GM18858 (cell line): Measurements from ENCODE around the gene CDX1.

Experiments
- ATAC-seq: cut with Tn5 transposase; IDR thresholded peaks from one replicate; pipeline ENCODE4 v1.9.1; 2021; ENCODE audit not compliant: unreplicated experiment

Gene CDX1

DNA sequence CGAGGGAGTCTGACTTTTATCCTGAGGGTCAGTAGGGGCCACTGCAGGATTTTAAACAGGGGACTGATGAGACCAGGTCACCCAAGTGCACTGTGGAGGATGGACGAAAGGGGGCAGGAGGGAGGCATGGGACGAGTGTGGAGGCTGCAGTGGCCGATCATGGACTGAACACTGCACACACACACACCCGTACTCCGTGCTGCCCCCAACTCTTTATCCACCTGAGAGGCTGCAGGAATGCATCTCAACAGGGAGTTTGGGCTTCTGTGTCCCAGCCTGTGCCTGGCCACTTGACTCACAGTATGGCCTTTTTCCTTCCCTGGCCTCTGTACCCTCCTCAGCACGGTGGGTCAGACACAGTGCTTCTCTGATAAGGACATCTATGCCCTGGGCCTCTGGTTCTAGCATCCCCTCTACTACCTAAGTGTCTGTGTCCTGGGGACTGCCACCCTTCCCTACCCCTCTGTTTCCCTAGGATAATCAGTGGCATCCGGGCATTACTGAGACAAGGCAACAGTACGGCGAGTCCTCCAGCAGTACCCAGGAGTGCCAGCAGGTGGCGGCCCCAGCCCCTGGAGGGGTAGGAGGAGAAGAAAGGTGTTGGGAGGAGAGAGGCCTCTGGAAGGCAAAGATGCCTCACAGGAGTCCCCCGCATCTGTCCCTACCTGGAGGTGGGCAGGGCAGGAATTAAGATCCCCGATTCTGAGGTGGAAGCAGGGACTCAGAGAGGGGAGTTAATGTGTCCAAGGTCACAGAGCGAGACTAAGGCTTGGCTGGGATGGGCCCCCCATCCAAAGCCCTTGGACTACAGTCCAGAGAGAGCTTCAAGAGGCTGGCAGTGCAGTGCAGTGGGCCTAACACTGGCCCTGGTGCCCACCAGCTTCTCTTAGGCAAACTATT, 5.1 kb upstream of the CDX1 start:
- peak; percentile 81 for ATAC-seq

DNA sequence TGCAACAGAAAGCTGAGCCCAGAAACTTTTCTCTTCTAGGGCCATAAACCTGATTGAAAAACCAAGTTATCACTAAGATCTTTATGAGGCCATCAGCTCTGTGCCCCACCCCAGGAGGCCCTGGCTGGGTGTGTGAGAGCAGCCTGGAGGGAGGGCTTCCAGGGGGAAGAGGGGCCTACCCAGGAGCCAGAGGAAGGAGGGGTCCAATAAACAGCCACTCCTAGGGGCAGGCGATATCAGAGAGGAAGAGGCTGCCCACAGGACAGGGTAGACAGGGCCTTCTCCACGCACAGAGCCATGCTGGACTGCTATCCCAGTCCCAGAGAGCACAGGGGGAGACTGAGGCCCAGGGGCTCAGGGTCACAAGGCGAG, 4.5 kb upstream of the CDX1 start:
- no peak for ATAC-seq

DNA sequence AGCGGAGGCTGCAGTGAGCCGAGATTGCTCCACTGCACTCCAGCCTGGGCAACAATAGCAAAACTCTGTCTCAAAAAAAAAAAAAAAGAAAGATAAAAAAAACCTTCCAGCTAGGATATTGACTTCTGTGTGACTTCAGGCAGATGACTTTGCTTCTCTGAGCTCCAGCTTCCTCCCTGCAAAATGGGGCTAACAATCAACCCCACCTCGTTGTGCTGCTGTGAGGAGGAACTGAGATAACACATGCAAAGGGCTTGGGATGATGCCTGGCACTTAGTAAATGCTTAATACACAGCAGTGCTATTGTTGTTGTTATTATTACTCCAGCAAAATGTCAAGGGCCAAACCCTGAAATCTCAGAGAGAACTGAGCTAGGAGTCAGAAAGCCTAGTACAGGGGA, 3.5 kb upstream of the CDX1 start:
- ATAC-seq = no peak

DNA sequence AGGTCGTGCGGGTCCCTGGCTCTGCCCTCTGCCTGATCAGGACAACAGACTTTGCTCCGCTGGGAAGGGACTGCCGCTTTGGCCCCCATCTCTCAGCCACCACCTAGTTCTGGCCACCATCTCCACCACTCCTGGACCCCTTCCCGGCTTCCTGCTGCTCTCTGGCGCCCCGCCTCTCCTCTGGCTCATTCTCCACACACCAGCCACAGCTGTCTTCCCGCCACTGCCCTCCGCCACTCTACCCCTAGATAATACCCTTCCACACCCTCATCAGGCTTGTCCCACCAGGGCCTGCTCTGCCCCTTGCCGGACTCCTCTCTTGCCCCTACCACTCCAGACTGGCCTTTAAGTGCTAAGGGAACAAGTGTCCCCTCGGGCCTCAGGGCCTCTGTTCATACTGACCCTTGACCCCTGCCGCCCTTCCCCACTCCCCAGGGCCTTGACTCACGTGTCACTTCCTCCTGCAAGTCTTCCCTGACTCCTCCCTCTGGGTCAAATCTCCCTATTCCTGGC, 3.0 kb upstream of the CDX1 start:
- no peak for ATAC-seq

DNA sequence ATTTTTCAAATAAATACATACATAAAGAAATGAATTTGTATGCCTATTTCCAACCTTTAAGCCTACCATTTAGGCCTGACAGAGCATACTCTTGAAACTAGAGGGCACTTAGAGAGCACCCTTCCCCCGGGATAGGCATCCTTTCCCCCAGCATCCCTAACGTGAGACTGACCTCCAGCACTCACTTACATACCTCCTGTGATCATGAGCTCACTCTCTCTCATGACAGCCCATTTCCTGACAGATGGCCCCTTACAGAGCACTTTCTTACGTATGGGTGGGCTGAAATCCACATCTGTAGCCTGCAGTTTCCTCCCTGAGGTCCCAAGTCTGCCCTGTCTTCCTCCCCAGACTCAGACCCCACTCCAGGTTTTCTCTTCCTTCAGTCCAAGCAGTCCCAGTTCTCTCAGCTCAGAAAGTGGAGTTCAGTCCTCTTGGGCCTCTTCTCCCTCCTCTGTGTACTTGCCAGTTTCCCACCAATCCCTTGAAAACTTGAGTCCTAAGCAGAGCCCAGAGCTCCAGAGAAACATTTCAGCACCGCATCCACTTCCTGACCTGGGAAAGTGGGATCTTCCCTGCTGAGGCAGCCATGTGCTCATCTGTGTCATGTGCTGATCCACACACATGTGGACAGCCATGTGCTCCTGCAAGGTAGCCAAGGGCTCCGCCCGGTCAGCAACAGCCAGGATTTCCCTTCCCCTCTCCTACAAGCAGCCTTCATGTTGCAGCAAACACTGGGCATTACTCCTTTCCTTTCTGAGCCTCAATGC, 2.2 kb upstream of the CDX1 start:
- no peak for ATAC-seq

DNA sequence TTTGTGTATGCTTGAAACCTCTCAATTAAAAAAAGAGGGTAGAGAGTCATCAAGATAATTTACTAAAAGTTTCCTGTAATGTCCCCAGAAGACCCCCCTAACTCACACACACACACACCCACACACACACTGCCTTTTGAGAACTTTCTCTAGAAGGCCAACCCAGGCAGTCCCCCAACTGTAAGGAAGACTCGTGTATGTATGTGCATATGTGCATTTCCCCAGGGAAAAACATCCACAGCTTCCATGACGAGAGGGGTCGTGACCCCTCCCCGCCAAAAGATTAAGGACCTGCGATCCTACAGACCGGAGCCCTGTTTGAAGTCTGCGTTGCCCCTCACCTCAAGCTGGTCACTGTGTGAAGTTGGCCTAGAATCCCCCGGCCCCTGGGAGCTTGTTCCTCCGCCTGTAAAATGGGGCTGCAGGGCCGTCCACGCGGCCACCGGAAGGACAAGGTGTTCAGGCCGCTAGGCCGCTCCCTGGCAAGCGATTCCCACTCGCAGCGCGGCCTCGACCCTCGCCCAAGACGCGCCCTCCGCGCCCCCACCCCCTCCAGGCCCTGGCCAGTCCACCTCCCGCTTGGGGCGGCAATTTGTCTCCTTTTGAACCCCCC, 435 bp upstream of the CDX1 start:
- no peak for ATAC-seq

DNA sequence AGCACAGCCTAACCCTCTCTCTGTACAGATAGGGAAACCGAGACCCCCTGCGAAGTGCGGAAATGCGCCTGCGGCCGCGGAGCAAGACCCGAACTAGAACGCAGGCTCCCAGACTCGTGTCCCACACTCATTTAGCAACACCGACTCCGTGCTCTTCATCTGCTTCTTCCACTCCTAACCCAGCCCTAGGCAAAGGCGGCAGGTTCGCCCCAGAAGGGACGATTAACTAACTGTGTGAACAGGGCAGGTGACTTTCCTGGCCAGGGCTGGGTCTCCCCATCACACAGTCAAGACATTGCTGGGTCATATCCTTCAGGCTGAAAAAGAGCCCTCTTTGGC, 903 bp downstream of the CDX1 start:
- no peak for ATAC-seq

DNA sequence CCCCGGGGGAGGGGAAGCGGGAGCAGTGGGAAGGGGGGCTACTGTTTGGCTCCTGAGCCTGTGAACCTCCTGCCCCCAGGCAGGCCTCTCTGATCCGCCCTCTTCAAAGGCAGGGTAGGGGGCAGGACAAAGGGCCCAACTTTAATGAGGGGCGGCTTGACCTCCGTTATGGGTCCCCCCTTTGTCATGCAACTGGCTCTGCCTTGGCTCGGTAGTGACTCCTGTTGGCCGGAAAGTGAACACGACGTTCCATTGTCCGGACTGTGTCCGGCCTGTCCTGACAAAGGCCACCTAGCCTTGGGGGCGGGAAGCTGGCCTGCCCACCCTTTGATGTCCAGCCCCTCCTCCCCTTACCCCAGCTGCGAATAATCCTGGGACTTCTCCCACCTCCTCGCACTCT, 1.3 kb downstream of the CDX1 start:
- no peak for ATAC-seq

DNA sequence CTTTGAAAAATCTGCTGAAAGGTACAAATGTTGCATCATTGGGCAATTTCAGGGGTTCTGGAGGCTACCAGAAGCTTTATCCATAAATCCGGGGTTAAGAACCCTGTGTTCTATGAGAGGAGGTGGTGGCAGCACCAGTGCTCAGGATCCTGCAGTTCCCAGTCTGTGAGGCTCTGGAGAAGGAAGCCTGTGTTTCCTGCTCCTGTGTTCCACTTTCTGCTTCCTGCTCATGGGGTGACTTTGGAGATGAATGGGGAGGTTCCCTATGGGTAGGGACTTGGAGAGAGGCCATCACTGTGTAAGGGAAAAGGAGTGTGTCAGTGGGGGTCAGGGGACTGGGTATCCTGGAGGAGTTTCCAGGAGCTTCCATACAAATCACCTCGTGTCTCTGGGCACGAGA, 2.3 kb downstream of the CDX1 start:
- ATAC-seq = no peak

DNA sequence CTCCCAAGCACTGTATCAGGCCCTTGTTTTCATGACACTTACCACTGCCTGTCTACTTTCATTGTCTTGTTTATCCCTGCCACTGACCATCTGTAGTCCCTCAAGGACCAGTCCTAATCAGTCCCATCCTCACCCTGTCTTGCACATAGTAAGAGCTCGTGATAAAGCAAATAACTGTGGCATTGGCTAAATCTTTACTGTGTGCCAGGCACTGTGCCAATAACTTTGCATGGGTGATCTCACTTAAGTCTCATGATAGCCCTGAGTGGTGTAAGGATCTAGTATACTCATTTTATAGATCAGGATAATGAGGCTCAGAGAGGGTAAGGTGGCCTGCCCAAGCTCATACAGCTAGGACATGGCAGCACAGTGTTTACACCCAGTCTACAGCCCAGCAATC, 5.6 kb downstream of the CDX1 start:
- ATAC-seq = no peak

DNA sequence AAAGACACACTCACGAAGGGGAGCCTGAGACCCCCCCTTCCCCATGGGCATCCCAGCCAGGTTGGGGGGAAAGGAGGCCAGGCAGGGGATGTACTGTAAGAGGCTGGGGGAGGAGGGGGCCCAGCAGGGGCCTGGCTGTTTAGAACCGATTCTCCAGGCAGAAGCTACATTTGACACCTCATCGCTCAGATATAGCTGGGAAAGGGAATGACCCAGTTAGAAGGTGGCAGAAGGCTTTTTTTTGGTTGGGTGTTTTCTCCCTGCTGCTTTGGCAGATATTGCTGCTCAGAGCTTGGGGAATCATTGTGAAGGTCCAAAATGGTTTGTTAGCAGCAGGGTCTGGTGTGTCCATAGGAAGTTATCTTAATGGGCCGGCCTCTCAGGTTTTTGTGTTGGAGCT, 6.0 kb downstream of the CDX1 start:
- ATAC-seq = no peak

DNA sequence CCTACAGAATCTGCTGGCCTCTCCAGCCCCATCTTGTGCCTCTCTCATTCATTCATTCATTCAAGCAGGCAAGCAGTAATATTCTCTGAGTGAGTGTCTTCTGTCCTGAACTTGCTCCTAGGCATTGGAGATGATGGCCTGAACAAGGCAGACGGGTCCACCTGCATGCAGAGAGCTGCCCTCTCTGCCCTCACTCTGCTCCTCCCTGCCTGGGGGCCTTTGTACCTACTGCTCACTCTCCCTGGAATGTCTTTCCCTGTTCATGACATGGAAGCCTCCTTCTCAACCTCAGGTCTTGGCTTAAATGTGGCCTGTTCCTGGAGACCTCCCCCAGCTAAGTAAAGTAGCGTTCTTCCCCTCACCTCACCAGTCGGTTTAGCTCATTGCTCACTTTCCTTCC, 6.6 kb downstream of the CDX1 start:
- ATAC-seq = no peak

DNA sequence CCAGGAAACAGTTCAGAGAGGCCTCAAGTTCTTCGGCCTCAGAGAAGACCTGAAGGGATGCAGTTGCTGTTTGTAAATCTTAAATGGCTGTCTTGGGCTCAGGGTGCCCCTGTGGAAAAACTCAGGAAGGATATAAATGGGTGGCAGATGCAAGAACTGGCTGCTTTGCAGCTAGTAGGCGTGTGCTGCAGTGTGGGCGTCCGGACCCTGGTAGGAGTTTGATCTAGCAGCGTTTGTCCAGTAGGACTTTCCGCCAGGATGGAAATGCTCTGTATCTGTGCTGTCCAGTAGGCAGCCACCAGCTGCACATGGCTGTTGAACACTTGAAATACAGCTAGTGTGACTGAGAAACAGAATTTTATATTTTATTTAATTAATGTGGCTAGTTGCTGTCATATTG, 7.7 kb downstream of the CDX1 start:
- no peak for ATAC-seq

DNA sequence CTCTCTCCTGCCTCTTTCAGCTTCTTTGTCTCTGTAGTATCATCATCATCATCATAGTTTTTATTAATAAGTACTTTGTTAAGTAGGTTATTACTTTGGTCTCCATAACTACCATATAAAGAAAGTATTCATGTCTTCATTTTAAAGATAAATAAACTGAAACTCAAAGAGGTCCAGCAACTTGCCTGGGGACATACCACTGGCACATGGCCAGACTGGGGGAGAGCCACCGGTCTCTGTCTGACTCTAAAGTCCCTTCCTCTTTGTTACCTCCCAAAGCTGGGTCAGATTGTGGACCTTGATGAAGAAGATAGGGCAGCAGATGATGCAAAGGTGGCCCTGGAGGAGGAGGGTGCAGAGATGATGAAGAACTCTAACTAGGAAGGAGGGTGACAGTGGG, 8.5 kb downstream of the CDX1 start:
- no peak for ATAC-seq

DNA sequence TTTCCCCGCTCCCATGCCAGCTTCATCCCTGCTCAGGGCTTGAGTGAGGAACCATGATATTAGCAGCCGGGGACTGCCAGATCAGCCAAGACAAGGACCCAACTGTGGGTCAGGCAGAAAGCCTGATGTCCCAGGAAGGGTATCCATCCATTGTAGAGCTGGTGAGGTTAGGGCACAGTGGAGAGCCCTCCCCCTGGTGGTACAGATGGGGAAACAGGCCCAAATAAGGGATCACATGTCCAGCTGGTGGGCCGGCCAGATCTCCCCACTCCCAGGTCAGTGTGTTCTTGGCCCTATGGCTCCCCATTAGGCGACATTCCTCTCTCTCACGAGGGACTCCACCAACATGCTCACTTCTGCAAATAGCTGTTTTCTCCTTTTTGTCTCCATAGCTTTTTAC, 9.0 kb downstream of the CDX1 start:
- no peak for ATAC-seq

DNA sequence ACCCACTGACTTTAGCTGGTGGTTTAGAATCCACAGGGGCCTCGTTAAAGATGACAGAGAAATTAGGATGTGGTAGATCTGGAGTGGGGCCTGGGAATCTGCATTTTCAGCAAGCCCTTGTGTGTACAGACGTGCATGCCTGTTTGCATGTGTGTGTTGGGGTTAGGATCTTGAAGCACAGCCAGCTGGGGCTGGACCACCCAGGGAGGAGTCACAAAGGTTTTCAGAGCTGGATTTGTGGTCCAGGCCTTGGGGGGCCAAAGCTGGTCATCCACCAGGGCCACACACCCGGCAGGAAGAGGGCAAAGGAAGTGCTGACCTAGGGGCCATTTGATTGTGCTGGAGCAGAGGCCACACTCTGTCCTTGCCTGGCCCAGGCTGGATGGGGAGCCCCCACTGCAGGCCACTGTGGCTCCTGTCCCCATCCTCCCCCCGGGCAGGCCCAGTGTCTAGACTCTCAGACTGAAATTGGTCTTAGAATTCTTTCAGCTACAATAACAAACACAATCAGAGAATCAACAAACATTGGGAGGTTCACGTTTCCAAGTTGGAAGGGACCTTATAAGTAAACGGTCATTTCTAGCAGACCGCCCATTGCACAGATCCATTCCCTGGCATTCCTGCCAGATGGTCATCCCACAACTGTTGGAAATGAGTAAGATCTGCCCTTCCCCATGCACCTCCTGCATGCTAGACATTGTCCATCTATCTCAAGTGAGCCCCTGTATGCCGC, 10.3 kb downstream of the CDX1 start:
- ATAC-seq = no peak

DNA sequence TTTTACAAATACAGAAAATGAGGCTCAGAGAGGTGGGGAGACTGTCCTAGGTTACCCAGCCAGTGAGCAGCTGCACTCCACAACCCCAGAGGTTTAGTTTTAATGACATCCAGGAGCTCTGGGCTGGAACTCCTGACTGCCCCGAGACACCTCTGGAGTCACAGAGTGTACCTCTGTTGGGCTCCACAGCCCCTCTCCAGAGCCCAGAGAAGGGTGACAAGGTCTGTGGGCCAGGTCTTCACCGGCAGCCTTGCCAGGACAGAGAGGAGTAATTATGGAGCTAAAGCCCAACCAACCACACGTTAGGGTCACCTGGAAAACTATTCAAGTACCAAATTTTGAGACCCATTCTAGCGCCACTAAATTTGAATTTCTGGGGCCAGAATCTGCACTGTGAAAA, 11.1 kb downstream of the CDX1 start:
- no peak for ATAC-seq

DNA sequence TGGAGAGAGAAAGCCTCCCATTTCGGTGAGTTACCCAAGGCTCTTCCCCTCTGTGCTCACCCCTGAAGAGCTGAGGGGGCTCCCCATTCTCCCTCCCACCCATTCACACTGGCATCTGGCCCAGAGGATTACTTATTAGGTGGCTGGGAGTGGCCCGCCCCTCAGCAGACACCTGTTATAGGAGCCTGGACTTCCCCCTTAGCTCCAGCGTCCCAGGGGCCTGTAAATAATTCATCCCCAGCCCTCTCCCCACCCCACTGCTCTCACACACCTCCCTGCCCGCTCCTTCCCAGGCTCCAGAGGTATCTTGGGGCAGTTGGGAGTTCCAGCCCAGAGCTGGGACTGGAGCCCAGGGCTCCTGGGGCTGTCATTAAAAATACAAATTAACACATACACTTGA, 11.7 kb downstream of the CDX1 start:
- ATAC-seq = no peak

DNA sequence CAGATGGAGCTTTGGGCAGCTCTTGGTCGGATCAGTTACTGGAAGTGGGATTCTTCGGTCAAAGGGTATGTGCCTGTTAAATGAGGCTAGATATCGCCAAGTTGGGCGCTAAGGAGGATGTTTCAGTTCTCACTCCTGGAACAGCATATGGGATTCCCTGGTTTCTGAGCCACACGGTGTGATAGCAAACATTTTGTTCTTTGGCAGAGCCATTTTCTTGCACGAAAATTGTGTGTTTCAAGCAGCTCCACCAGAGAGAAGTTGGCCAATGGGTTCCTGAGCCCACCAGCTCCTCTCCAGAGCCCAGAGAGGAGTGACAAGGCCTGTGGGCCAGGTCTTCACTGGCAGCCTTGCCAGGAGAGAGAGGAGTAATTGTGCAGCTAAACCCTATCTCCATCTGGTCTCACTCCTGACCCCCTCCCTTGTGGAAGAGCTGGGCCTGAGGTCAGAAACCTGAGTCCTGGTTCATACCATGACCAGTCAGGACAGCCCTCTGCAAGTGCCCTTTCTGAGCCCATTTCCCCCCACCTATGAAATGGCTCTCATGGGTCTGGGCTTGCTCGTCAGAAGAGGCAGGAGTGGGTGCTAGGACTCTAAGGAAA, 12.5 kb downstream of the CDX1 start:
- ATAC-seq = no peak

DNA sequence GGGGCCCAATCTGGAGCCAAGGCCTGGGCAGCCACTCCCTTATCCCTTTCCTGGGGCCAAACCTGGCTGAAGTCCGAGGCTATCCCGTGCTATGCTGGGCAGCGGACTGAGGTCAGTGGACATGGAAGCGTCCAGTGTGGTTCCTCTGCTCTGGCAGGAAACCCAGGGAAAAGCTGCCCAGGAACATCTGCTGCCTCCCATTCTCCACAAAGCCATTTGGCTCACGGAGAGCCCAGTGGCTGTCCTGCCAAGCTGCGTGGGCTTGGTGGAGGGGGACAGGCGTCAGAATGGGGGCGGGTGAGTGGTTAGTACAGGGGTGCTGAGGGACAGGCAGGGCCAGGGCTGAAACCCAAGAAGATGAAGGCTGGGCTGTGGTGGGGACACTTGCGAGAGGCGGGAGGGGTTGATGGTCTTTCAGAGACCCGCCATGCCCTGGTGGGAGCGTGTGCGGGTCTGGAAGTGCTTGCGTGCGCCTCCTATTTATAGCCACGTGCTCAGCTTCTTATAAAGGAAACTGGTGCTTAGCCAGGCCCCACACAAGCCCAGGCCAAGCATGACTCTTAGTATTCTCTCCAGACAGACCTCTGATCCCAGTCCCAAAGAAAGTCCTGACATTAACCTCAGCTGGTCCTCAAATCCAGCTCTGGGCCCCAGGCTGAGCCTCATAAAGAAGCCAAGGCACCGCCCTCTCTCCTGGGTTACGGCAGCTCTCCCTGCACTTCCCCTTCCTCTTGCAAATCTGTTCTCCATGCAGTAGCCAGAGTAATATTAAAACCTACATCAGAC, 13.9 kb downstream of the CDX1 start:
- ATAC-seq = no peak
